Measurements from ENCODE around the gene ULBP3.

ULBP3 gene

DNA sequence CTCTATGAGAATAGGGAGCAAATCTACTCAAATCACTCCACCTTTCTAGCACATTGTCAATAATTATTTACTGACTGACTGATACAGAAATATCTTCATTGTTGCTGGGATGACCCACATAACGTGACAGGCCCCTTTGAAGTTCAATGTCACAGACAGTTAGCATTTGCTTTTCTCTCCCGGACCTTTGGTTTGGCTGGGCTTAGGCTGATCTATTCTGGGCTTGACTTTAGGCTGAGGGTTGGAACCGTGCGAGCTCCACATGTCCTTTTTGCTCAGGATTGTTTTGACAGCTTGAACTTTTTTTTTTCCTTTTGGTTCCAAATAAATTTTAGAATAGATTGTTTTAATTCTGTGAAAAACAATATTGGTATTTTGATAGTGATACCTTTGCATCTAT is 12.0 kb downstream of the ULBP3 start:
- FAIRE-seq: no peak
- TF ChIP-seq, protein P1, sequence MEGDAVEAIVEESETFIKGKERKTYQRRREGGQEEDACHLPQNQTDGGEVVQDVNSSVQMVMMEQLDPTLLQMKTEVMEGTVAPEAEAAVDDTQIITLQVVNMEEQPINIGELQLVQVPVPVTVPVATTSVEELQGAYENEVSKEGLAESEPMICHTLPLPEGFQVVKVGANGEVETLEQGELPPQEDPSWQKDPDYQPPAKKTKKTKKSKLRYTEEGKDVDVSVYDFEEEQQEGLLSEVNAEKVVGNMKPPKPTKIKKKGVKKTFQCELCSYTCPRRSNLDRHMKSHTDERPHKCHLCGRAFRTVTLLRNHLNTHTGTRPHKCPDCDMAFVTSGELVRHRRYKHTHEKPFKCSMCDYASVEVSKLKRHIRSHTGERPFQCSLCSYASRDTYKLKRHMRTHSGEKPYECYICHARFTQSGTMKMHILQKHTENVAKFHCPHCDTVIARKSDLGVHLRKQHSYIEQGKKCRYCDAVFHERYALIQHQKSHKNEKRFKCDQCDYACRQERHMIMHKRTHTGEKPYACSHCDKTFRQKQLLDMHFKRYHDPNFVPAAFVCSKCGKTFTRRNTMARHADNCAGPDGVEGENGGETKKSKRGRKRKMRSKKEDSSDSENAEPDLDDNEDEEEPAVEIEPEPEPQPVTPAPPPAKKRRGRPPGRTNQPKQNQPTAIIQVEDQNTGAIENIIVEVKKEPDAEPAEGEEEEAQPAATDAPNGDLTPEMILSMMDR (IDR thresholded peaks at IDR 0.05; ENCODE audit: insufficient read depth, missing control alignments): no peak

DNA sequence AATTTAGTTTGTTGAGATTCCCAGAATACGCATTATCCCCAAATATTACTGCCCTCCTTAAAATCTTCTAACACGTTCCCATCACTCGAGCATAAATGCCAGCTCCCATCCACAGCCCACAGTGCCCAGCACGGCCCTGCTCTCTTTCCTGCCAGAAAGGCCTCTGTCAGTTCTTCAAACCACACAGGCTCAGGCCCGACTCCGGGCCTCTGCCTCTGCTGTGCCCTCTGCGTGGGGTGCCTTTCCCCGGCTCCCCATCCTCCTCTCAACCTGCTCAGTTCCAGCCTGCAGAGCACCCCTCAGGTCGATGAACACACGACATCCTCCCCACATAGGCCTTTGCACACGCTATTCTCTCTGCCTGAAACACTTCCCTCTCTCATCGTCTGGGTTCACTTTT is 12.8 kb downstream of the ULBP3 start:
- DNase-seq (ENCODE audit: insufficient read length, low spot score) (no peak), FAIRE-seq (no peak)
- TF ChIP-seq, protein P1 (IDR thresholded peaks at IDR 0.05; ENCODE audit: insufficient read depth, missing control alignments): no peak

More for the DNA sequence above, 12.0 kb downstream of the ULBP3 start:
- no peak for DNase-seq (ENCODE audit: insufficient read length, low spot score)

DNA sequence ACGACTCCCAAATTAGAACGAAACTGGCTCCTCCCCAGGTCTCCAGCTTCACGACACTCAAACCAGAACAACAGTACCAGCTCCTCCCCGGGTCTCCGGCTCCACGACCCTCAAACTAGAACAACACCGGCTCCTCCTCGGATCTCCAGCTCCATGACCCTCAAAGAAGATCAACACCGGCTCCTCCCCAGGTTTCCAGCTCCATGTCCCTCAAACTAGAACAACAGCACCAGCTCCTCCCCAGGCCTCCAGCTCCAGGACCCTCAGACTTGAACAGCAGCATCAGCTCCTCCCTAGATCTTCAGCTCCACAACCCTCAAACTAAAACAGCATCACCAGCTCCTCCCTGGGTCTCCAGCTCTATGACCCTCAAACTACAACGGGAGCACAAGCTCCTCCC is 13.8 kb downstream of the ULBP3 start:
- TF ChIP-seq, protein P1 (IDR thresholded peaks at IDR 0.05; ENCODE audit: insufficient read depth, missing control alignments): no peak
- FAIRE-seq (no peak), DNase-seq (ENCODE audit: insufficient read length, low spot score) (no peak)

- TF ChIP-seq, protein P1 (IDR thresholded peaks at IDR 0.05; ENCODE audit: insufficient read depth, missing control alignments): no peak
- DNase-seq (ENCODE audit: insufficient read length, low spot score): no peak
- no peak for FAIRE-seq
Observed at GRCh38 chr6:150053450-150053849, 15.5 kb downstream of the ULBP3 start.

GRCh38 chr6:150050846-150051245 is 18.1 kb downstream of the ULBP3 start:
- DNase-seq (ENCODE audit: insufficient read length, low spot score): no peak
- TF ChIP-seq, protein P1 (IDR thresholded peaks at IDR 0.05; ENCODE audit: insufficient read depth, missing control alignments): no peak
- FAIRE-seq: no peak

DNA sequence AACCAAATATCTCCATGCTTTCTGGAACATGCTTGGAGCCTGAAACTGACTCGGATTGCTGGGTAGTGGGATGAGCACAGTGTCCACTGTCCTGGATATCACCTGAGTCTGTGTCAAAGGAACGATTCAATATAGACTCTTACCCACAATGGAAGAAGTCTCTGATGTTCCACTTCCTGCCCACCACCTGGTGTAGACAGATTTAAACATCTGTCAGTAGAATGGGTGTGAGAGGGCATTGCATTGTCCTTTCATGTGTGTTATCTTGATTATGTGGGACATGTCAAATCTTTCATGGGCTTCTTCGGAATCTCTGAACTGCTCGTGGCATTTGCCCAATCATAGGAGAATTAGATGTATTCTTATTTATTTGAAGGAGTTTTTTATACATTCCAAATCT is 20.8 kb downstream of the ULBP3 start:
- no peak for DNase-seq (ENCODE audit: insufficient read length, low spot score)
- TF ChIP-seq, protein P1 (IDR thresholded peaks at IDR 0.05; ENCODE audit: insufficient read depth, missing control alignments): no peak
- FAIRE-seq: no peak

- FAIRE-seq (no peak), DNase-seq (ENCODE audit: insufficient read length, low spot score) (no peak)
- TF ChIP-seq, protein P1 (IDR thresholded peaks at IDR 0.05; ENCODE audit: insufficient read depth, missing control alignments): no peak
Observed at GRCh38 chr6:150046943-150047342, 22.0 kb downstream of the ULBP3 start.

Data from D721Med (cell line).